Breast epithelium (tissue), 3 donors: ENCODE data around the gene NEK6.

Experiments
- CTCF ChIP-seq, 3 donors: fragments of 450-650 bp; IDR thresholded peaks; one replicate each; pipeline ENCODE4 v1.5.1; 2016 to 2017; ENCODE audit warnings: antibody characterized with exemption in 3 of 3, mild to moderate bottlenecking in 3 of 3, moderate library complexity in 3 of 3
- POLR2A ChIP-seq: fragments of 450-650 bp; IDR thresholded peaks from one replicate; pipeline ENCODE4 v1.6.1; 2016; ENCODE audit warnings: antibody characterized with exemption, mild to moderate bottlenecking, moderate library complexity

GRCh38 chr9:124212381-124213050 is 45.2 kb upstream of the NEK6 start:
- TF ChIP-seq CTCF (IDR thresholded peaks at IDR 0.05) (no peak), POLR2A (no peak)
